Daoy (cell line): ENCODE measurements around the gene ZNF324B. TPM values are rescaled to one million over a fixed set of nuclear protein-coding genes. Genes with fewer than 3 reads are reported as not detected.
"Not testable (repeated sequence)": the region's sequence is repeated elsewhere in the genome, so short reads cannot be mapped to it uniquely, and the experiment has no call there.

Experiments used
- DNase-seq: peaks from one replicate; pipeline ENCODE4 v3.0.0-alpha.2; 2015; ENCODE audit warnings: low read depth
- total RNA-seq: library from RNA; depleted of rRNA; stranded (reverse); fragments of >200 nt; shearing (Covaris generic); gene quantifications from 2 replicates; pipeline ENCODE4 v1.2.3, GENCODE V29; 2014; rRNA removed

Gene ZNF324B
- 9.0 and 13.5 TPM in 2 replicates for total RNA-seq

DNA sequence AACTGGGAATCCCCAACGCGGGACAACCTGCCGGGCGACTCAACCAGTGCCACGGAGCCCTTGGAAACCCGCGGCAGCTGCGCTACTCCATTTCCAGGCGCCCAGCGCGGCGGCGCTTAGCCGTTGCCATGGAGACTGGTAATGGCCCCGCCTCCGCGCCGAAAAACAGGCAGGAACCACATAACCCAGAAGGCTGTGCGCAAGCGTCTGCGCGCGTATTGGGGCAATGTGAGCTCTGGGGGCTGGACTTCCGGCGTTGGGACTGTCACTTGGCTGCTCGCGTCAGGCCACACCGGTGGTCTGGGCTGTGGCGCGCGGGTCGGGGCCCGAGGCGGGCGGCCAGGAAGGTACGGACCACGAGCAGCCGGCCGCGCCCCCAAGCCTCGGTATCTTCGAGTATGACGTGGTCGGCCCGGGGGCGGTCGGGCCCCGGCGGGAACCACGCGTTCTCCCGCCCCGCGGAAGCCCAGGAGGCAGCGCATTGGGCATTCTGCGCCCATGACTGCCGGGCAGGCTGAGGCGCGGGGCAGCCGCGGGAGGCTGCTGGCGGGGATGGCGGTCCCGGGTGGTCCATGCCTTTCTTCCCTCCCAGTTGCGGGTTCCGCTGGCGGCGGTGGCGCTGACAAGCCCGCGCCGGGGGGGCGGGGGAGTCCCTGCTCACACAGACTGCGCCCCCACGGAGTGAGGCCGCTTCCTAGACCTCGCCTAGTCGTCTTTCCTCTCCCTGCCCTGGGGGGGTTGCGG is at the start of gene ZNF324B:
TSS of gene ZNF324B (plus strand) at position 265 of the 744 bp plus-strand sequence. CDS start 2,080 bp downstream, outside the sequence.
- DNase-seq = peak; percentile 98

DNA sequence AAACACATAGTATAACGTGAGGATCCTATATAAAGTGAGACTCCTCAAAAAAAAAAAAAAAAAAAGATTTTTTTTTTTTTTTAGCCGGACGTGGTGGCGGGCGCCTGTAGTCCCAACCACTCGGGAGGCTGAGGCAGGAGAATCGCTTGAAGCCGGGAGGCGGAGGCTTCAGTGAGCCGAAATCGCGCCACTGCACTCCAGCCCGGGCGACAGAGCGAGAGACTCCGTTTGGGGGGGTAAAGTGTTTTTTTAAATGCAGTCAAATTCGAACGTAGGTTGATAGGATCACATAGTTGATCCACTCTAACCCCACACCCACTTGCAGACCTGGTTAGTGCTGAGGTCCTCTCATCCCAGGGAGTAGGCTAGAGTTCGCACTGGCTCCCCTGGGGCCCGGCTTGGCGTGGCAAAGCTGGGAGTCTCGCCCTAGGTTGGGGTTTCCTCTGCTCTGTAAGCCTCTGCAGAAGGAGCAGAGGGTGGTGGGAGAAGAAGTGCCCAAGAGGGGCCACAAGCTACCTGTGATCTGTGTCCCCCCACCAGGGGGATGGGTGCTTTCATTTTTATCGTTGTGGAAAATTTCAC is 49.5 kb upstream of the ZNF324B start:
- no peak for DNase-seq

DNA sequence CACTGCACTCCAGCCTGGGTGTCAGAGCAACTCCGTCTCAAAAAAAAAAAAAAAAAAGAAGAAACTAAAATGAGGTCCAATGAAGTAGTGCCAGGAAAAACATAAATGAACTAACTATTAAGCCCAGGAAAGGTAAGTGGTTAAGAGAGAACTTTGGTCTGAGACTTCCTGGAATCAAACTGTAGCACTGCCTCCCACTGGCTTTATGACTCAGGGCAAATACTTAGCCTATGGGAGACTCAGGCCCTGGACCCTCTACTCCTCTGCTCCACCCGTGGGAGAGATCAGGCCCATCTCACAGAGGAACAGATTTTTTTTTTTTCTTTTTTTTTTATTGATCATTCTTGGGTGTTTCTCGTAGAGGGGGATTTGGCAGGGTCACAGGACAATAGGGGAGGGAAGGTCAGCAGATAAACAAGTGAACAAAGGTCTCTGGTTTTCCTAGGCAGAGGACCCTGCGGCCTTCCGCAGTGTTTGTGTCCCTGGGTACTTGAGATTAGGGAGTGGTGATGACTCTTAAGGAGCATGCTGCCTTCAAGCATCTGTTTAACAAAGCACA is 47.4 kb upstream of the ZNF324B start:
- DNase-seq = not testable (repeated sequence)

DNA sequence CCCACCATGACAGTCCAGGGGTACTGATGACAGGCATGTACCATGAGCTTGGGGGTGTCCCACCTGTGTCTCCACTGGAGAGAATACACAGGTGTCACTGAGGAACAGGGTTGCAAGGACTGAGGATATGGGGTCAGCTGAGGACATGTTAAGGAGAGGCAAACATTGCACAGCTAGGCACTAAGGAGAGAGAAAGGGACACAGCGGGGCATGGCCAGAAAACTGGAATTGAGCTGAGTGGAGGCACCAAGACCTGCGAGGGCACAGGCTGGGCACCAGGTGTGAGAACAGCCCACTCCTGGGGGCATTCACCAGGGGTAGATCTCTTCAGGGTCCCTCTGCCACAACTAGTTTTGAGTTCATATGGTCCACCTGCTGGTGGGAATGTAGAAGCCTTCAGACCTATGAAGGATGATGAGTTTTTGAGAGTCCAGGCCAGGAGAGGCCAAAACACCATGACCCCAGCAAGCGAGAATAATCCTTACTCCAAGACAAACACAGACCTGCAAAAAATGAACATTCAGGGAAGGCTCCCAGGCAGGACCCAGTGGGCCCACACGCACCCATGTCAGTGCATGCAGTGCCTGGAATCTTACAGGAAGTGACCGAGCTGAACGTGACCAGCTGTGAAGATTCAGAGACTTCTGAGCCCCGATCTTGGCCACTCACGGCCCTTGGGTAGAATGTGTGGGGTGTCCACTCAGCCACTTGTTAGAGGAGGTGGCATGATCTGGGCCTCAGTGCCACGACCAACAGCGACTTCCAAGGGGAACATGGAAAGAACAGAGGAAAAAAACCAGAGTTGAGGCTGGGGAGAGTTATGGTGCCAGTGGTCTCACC is 44.4 kb upstream of the ZNF324B start:
- DNase-seq = no peak

DNA sequence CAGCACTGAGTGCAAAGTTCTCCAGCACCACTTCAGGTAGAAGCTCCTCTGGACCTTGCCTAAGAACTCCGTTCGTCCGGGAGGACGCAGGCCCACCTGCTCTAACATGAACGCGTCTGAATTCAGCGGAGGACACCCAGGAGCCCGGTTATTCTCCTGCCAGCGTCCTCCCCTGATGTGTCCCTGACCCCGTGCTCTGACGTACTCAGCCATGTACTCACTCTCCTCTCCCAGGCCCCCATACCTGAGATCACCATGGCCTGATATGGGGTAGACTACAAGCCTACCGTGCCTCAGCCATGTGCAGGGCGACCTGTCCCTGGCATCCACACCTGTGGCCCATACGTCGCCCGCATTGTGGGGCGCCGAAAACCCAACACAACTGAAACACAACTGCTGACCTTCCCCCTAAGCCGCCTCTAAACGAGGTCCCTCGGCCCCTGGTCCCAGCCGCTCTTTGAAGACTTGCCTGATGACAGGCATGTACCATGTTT is 43.7 kb upstream of the ZNF324B start:
- DNase-seq = peak; percentile 23

DNA sequence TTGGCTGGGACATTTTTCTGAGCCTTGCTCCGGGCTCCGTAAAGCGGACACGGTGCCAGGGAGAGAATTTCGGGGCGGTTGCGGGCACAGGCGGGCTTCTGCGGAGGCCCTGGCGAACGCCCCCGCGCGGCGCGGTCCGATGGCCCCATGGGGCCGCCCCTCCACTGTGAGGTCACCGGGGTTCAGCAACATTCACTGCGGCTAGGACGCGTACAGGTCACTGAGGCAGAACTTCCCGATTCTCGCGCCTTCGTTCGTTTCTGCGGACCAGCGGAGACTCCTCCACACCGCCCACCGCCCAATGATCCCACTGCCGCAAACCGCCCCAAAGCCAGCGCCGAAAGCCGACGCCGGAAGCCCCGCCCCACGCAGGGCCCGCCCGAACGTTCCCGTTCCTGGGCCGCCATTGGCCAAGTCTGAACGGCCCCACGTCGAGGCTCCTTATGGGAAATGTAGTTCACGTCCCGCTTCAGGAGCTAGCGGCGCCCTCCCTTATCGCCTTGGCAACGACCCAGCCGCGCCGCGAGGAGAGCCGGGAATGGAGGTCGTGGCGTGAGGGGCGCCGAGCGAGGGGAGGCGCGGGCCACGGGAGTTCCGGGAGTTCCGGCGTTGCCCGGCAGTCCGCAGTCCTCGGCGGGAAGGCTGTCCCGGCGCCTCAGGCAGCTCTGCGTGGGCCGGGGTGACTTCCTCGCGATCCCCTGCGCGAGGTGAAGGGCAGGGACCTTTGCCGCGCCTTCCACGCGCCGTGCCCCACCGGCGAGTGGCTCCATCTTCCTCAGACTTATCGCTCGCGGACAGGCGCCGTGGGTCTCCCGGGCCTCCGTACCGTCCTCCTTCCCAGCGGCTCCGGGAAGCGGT is 43.0 kb upstream of the ZNF324B start, which contains the start of gene ZNF584:
TSS of gene ZNF584 (plus strand) at position 498 of the 858 bp plus-strand sequence. CDS start 499 bp downstream, outside the sequence.
- DNase-seq = peak; percentile 97

DNA sequence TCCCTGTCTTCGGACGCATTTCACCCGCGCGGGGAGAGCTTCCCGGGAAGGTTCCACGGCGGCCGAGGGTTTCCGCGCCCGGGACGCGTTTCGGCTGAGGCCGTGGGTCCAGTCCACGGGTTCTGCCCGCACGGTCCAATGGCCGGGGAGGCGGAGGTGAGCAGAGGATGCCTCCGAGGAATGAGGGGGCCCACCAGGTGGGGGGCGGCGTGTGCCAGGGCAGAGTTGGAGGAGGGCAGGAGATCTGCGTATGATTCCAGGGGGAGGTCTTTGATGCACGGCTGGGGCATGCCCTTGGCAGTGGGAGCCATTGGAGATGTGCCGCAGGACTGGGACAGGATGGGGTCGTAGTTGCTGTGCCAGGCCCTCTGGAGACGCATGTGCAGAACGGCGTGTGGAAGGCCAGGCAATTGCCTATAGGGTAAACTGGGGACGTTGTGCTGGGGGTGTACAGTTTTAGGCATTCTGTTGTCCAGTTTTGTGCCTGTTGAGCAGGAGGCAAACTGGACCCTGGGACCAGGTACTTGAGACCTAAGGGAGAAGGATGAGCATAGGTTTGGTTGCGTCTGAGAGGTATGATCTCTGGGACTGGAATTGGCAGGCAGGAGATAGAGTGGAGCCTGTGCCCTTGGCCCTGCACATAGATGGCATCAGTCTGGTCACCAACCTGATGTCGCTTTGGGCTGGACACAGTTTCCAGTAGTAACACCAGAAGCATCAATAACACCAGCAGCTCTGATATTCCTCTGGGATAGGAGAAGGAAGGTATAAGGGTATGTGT is 42.2 kb upstream of the ZNF324B start:
- peak; percentile 58 for DNase-seq

DNA sequence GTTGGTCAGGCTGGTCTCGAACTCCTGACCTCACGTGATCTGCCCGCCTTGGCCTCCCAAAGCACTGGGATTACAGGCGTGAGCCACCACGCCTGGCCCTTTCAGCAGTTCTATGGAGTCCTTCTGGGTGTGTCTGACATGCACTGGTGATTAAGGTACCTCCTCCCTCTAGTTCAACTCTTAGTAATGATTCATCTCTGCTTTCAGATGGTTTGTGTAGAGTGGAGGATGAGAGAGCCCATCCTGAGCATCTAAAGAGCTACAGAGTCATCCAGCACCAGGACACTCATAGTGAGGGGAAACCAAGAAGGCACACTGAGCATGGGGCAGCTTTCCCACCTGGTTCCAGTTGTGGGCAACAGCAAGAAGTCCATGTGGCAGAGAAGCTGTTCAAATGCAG is 34.8 kb upstream of the ZNF324B start:
- DNase-seq = no peak

DNA sequence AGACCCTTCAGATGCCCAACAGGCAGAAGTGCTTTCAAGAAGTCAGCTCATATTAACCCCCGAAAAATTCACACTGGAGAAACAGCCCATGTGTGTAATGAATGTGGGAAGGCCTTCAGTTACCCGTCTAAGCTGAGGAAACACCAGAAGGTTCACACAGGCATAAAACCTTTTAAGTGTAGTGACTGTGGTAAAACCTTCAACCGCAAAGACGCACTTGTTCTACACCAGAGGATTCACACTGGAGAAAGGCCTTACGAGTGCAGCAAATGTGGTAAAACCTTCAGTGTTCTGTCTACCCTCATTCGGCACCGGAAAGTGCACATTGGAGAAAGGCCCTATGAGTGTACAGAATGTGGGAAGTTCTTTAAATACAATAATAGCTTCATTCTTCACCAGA is 34.4 kb upstream of the ZNF324B start:
- no peak for DNase-seq

DNA sequence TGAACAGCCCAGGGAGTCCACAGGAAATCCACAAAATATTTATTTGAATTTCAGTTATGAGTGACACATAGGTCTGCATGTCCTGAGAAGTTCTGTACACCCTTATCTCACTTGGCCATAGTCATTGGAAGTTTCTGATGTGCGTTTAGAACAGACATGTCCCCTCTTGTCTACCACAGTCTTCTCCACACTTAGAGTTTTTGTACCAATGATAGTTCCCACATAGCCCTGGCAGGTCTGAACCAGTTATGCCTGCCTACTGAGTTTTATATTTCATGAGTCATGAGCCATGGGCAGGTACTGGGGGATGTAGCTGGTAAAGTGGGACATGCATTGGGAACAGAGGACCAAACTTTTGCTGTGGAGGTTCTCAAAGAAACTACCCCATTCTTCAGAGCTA is 22.8 kb upstream of the ZNF324B start:
- no peak for DNase-seq

DNA sequence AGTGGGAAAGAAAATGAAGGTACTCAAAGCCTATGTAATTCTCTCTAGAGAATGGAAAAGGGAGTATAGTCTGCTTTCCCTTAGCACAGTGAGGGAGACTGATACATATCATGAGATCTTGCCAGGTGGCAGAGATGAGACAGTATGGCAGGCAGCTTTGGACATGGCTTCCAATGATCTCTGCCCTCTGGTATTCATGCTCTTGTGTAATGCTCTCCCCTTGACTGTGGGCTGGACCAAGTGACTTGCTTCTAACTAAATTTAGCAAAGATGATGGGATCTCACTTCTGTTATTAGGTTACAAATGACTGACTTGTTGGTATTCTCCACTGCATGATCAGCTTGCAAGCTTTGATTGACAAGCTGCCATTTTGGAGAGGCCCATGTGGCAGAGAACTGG is 21.7 kb upstream of the ZNF324B start:
- no peak for DNase-seq

DNA sequence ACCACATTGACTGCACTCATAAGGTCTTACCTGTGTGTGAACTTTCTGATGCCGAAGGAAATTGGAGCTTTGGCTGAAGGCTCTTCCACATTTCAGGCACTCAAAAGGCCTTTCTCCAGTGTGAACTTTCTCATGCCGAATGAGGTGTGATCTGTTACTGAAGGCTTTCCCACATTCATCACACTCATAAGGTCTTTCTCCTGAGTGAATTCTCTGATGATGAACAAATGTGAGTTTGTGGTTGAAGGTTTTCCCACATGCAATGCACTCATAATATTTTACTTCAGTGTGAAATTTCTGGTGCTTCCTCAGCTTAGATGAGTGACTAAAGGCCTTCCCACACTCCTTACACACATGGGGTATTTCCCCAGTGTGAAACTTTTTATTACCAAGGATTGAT is 17.2 kb upstream of the ZNF324B start:
- no peak for DNase-seq

DNA sequence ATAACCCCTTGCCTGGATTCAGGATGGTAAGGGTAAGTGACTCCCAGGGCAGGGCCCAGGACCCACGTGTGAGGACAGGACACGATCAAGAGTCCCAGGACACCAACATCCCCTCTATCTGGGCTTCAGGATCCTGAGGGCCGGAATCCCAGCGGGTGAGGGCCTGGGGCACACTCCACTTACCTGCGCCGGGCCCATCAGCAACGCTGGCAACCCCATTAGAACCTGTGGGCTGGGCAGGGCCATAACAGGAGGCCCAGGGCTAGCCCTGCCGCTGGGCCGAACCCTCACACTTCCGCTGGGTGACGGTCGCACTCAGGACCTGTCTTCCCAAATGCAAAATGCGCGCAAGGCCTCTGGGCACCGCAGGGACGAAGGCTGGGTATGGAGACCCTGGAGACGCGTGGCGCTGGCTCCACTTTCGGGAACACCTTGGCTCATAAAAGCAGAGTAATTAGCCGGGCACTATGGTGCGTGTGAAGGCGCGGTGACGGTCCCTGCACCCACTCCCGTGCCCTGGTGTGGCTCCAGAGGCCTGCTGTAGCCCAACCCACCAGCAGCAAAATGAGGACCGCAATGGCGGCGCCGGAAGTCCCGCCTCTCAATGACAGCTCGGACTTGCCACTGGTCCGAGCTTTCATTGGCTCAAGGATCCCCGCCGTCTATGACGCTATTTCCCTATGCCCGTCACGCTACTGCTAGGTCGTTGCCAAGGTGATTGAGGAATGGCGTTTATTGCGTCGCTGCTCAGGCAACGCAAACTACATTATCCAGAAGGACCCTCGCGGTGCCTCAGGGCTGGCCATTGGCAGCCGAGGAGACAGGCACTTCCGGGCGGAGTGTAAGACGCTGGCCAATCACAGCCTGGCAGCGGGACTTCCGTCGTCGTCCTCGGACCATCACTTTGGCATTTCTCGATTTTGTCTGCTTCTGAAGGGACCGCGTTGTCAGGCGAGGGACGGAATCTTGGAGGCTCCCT is 11.6 kb upstream of the ZNF324B start, which contains the start of gene ZNF132:
TSS of gene ZNF132 (minus strand) at position 578 of the 979 bp plus-strand sequence. CDS start at position 246, 332 bp downstream.
- DNase-seq = peak; percentile 98

DNA sequence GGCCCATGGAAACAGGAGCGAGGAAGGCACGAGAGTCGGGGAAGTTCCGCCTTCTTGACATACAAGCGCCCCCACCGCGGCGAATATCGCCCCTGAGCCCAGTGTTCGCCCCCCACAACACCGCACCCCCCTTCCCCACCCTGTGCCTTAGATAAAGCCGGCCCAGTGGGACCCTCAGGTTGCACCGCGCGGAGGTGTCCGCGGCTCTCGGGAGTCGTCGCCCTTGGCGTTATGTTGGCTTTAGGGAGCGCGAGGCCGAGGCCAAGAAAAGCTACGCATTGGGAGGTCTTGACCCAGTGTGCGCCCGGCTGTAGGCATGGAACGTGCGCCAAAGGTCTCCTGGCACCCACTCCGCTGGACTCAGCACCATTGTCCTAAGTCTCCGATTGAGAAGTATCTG is 10.9 kb upstream of the ZNF324B start:
- DNase-seq = no peak

DNA sequence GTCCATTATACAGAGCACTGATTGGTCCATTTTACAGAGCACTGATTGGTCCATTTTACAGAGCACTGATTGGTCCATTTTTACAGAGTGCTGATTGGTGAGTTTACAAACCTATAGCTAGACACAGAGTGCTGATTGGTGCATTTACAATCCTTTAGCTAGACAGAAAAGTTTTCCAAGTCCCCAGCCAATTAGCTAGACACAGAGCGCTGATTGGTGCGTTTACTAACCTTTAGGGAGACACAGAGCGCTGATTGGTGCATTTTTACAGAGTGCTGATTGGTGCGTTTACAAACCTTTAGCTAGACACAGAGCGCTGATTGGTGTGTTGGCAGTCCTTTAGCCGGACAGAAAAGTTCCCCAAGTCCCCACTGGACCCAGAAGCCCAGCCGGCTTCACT is 8.4 kb upstream of the ZNF324B start:
- DNase-seq = not testable (repeated sequence)

DNA sequence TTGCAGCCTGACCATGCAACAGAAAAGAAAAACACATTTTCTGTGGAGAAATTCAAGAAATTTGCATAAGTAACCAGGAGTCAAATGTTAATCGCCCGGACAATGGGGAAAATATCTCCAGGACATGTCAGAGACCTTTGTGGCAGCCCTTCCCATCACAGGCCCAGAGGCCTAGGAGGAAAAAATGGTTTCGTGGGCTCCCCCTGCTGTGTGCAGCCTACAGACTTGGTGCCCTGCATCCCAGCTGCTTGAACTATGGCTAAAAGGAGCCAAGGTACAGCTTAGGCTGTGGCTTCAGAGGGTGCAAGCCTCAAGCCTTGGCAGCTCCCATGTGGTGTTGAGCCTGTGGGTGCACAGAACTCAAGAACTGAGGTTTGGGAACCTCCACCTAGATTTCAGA is 2.6 kb upstream of the ZNF324B start:
- not testable (repeated sequence) for DNase-seq

DNA sequence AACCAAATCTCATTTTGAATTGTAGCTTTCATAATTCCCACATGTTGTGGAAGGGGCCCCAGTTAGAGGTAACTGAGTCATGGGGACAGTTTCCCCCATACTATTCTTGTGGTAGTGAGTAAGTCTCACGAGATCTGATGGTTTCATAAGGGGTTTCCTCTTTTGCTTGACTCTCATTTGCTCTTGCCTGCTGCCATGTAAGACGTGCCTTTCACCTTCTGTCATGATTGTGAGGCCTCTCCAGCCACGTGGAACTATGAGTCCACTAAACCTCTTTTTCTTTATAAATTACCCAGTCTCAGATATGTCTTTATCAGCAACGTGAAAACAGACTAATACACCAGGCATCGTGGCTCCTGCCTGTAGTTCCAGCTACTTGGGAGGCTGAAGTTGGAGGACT is 1.4 kb upstream of the ZNF324B start:
- not testable (repeated sequence) for DNase-seq

DNA sequence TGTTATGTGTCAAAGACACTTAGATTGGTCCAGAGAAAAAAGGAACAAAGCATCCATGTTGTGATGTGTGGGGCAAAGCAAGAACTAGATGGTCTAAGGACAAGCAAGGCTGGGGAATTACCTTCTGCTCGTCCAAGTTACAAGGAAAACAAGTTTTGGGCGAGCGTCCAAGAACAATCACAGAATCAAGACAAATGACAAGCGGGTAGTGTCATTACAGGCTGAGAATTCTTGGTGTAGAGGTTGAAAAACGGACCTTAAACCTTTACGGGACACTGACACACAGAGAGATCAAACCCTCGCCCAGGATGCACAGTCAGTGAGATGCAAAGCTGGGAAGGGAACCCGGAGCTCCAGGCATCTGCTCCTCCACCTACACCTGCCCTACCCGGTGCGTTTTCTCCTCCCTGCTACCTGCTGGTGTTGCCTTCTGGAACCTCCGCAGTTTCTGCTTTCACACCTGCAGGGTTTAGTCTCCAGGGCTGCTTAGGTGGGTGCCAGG is 515 bp upstream of the ZNF324B start:
- DNase-seq = no peak

DNA sequence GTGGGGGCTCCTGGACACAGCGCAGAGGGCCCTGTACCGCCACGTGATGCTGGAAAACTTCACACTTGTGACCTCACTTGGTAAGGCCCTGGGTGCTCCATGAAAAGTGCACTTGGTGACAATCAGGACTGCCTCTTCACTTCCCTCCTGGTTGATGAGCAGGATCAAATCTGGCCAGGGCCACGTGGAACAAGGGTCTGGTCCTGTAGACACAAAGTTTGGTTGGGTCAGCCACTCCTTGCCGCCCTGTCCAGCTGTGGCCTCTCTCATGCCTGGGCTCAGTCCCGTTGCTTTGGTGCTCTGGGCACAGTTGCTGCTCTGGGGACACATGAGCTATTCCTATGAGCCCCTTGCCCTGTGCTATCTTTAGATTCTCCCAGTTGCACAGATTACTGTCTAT is 2.3 kb downstream of the ZNF324B start:
- DNase-seq = no peak
